HCT116 (cell line): ENCODE data around the gene PRMT3. TPM values are rescaled to one million over a fixed set of nuclear protein-coding genes. Genes with fewer than 3 reads are reported as not detected.

Experiments
- ATAC-seq: fragments of 200-7000 bp; cut with Tn5 transposase; 2 replicates; pipeline ENCODE4 v1.9.1; 2020; ENCODE audit warnings: mild to moderate bottlenecking, moderate library complexity
- BruUV-seq: library from RNA; stranded (reverse); fragments of 400-500 nt; replicated peaks from 2 replicates; lab custom pipeline; 2021; lab: Mats Ljungman, UMichigan
- CTCF ChIA-PET: fragments of 300-600 bp; sonication (Branson Sonifier 250); formaldehyde crosslinking; loops from one replicate; lab custom pipeline; 2021; ENCODE audit warnings: antibody characterized with exemption; lab: Charles Lee
- POLR2A ChIA-PET: fragments of 300-600, 350-600 bp; sonication (Branson Sonifier 250); formaldehyde crosslinking; loops from one replicate; lab custom pipeline; 2021; ENCODE audit warnings: antibody characterized with exemption; lab: Charles Lee
- RAD21 ChIA-PET, 2 experiments: fragments of 300-600 bp; sonication (Branson Sonifier 250); formaldehyde crosslinking; loops; one replicate each; lab custom pipeline; 2023; ENCODE audit warnings: low total read pairs in 2 of 2; ENCODE audit not compliant: uncharacterized antibody in 2 of 2, unreplicated experiment in 2 of 2, low non-redundant PET in 1 of 2; lab: Charles Lee
- DNase-seq: peaks from one replicate; pipeline ENCODE4 v3.0.0-alpha.2; 2010; ENCODE audit warnings: low read depth, low spot score
- H2AFZ ChIP-seq: fragments of 200-600 bp; shearing (Covaris generic), sonication (generic); 2 replicates; pipeline ENCODE4 v1.6.1; 2017; ENCODE audit warnings: low read depth, mixed run types, mixed read lengths, antibody characterized with exemption, low read length; ENCODE audit not compliant: poor library complexity, severe bottlenecking
- H3K27ac ChIP-seq: 2 replicates; pipeline ENCODE4 v1.5.1; 2012; ENCODE audit warnings: low read depth, low read length
- H3K27me3 ChIP-seq: fragments of 200-600 bp; sonication (generic); 2 replicates; pipeline ENCODE4 v1.6.1; 2016; ENCODE audit warnings: mixed run types, low read length, mixed read lengths; ENCODE audit not compliant: insufficient read depth
- H3K36me3 ChIP-seq, 2 experiments: fragments of 200-500 bp in 1 of 2; fragments of 200-600 bp in 1 of 2; sonication (Bioruptor generic) in 1 of 2; sonication (generic) in 1 of 2; 2 replicates each; pipeline versions ENCODE4 v1.5.1 to v1.6.1; 2014 to 2016; ENCODE audit warnings: low read length in 2 of 2, inconsistent platforms in 1 of 2, mixed read lengths in 1 of 2, mixed run types in 1 of 2; ENCODE audit not compliant: insufficient read depth in 2 of 2, control insufficient read depth in 1 of 2
- H3K4me1 ChIP-seq, 2 experiments: fragments of 200-600 bp in 1 of 2; sonication (generic) in 1 of 2; 2 replicates each; pipeline versions ENCODE4 v1.5.1 to v1.6.1; 2012 to 2017; ENCODE audit warnings: low read length in 2 of 2, inconsistent platforms in 1 of 2, mild to moderate bottlenecking in 1 of 2, mixed read lengths in 1 of 2, mixed run types in 1 of 2, moderate library complexity in 1 of 2; ENCODE audit not compliant: insufficient read depth in 2 of 2, control insufficient read depth in 1 of 2
- H3K4me2 ChIP-seq: fragments of 200-600 bp; sonication (generic); 2 replicates; pipeline ENCODE4 v1.6.1; 2017; ENCODE audit warnings: mixed run types, low read length, mixed read lengths
- H3K4me3 ChIP-seq, 2 experiments: fragments of 200-600 bp in 1 of 2; sonication (generic) in 1 of 2; replicated peaks in 1 of 2; 2 replicates each; pipeline ENCODE4 v1.5.1; 2011 to 2016; ENCODE audit warnings: low read length in 2 of 2, control low read depth in 1 of 2, low read depth in 1 of 2, mild to moderate bottlenecking in 1 of 2, mixed read lengths in 1 of 2, mixed run types in 1 of 2
- H3K79me2 ChIP-seq: fragments of 200-600 bp; sonication (generic); 2 replicates; pipeline ENCODE4 v1.6.1; 2017; ENCODE audit warnings: mild to moderate bottlenecking, mixed run types, low read length, moderate library complexity, mixed read lengths; ENCODE audit not compliant: insufficient read depth
- H3K9ac ChIP-seq: fragments of 200-600 bp; sonication (generic); 2 replicates; pipeline ENCODE4 v1.6.1; 2016; ENCODE audit warnings: low read length, mixed read lengths
- H3K9me2 ChIP-seq: fragments of 200-600 bp; sonication (generic), shearing (Covaris generic); 2 replicates; pipeline ENCODE4 v1.6.1; 2017; ENCODE audit warnings: mixed run types, mild to moderate bottlenecking, moderate library complexity; ENCODE audit not compliant: insufficient read depth
- H3K9me3 ChIP-seq, 2 experiments: fragments of 200-500 bp in 1 of 2; fragments of 200-600 bp in 1 of 2; sonication (Bioruptor generic) in 1 of 2; sonication (generic) in 1 of 2; 2 replicates each; pipeline ENCODE4 v1.6.1; 2014 to 2017; ENCODE audit warnings: low read length in 2 of 2, mixed read lengths in 2 of 2, inconsistent platforms in 1 of 2, low read depth in 1 of 2, mild to moderate bottlenecking in 1 of 2, mixed run types in 1 of 2, moderate library complexity in 1 of 2; ENCODE audit not compliant: control insufficient read depth in 1 of 2, insufficient read depth in 1 of 2
- H4K20me1 ChIP-seq: fragments of 200-600 bp; sonication (generic), shearing (Covaris generic); 2 replicates; pipeline ENCODE4 v1.6.1; 2017; ENCODE audit warnings: mixed run types, mild to moderate bottlenecking, moderate library complexity; ENCODE audit not compliant: insufficient read depth
- ATF3 ChIP-seq: IDR thresholded peaks from 2 replicates; pipeline ENCODE4 v1.6.1; 2012
- CBX3 ChIP-seq: IDR thresholded peaks from 2 replicates; pipeline ENCODE4 v1.6.1; 2012; ENCODE audit warnings: low read depth
- EGR1 ChIP-seq: IDR thresholded peaks from 2 replicates; pipeline ENCODE4 v1.6.1; 2012; ENCODE audit warnings: low read depth
- ELF1 ChIP-seq: IDR thresholded peaks from 2 replicates; pipeline ENCODE4 v1.6.1; 2012; ENCODE audit warnings: low read depth, borderline replicate concordance
- EZH2 ChIP-seq: fragments of 200-600 bp; sonication (generic); IDR thresholded peaks from 2 replicates; pipeline ENCODE4 v1.6.1; 2017; ENCODE audit warnings: antibody characterized with exemption, mixed run types
- FOSL1 ChIP-seq: IDR thresholded peaks from 2 replicates; pipeline ENCODE4 v1.6.1; 2012; ENCODE audit warnings: low read depth
- JUND ChIP-seq: IDR thresholded peaks from 2 replicates; pipeline ENCODE4 v1.6.1; 2012
- POLR2A ChIP-seq: IDR thresholded peaks from 2 replicates; pipeline ENCODE4 v1.7.0; 2011; ENCODE audit warnings: borderline replicate concordance; ENCODE audit not compliant: insufficient read depth, insufficient read length; ENCODE audit errors: extremely low read depth
- POLR2AphosphoS5 ChIP-seq: IDR thresholded peaks from 2 replicates; pipeline ENCODE4 v1.6.1; 2011; ENCODE audit warnings: mild to moderate bottlenecking, low read depth, low read length, moderate library complexity
- RAD21 ChIP-seq: IDR thresholded peaks from 2 replicates; pipeline ENCODE4 v1.6.1; 2012; ENCODE audit warnings: low read depth, mild to moderate bottlenecking
- REST ChIP-seq: IDR thresholded peaks from 2 replicates; pipeline ENCODE4 v1.6.1; 2012; ENCODE audit warnings: low read depth
- SP1 ChIP-seq: IDR thresholded peaks from 2 replicates; pipeline ENCODE4 v1.6.1; 2012; ENCODE audit warnings: low read depth
- SRF ChIP-seq: IDR thresholded peaks from 2 replicates; pipeline ENCODE4 v1.6.1; 2012; ENCODE audit warnings: low read depth
- TCF7L2 ChIP-seq: IDR thresholded peaks from 2 replicates; pipeline ENCODE4 v1.7.0; 2011; ENCODE audit warnings: borderline replicate concordance, inconsistent platforms; ENCODE audit not compliant: insufficient read depth, insufficient read length; ENCODE audit errors: extremely low read depth
- ZBTB33 ChIP-seq: IDR thresholded peaks from 2 replicates; pipeline ENCODE4 v1.6.1; 2011; ENCODE audit warnings: mild to moderate bottlenecking, low read length, moderate library complexity; ENCODE audit not compliant: insufficient replicate concordance; ENCODE audit errors: extremely low read depth
- ZFX ChIP-seq: fragments of 450-650 bp; IDR thresholded peaks from 2 replicates; pipeline ENCODE4 v1.6.1; 2017
- ZNF274 ChIP-seq: fragments of 200-500 bp; sonication (Bioruptor generic); IDR thresholded peaks from 2 replicates; pipeline ENCODE4 v1.6.1; 2014; ENCODE audit warnings: mild to moderate bottlenecking, low read depth, low read length, inconsistent platforms
- intact Hi-C: fragments of 100-400 bp; cut with micrococcal nuclease; formaldehyde crosslinking; loops from 2 replicates; pipeline ENCODE4 v1.10.0; 2022
- total RNA-seq: library from RNA; stranded (reverse); gene quantifications from one replicate; pipeline ENCODE4 v1.2.1, GENCODE V29; 2021; ENCODE audit not compliant: unreplicated experiment
- TF ChIP-seq, protein P1 (sequence below), 3 experiments: fragments of 200-600 bp in 1 of 3; sonication (generic) in 1 of 3; IDR thresholded peaks in 2 of 3; conservative IDR thresholded peaks in 1 of 3; 2 replicates each; pipeline ENCODE4 v1.5.1; 2012 to 2017; ENCODE audit warnings: low read depth in 2 of 3, low read length in 2 of 3, antibody characterized with exemption in 1 of 3, borderline replicate concordance in 1 of 3, control low read depth in 1 of 3, mild to moderate bottlenecking in 1 of 3, mixed read lengths in 1 of 3, mixed run types in 1 of 3, moderate library complexity in 1 of 3; ENCODE audit not compliant: insufficient read depth in 1 of 3
- TF ChIP-seq, protein P2 (sequence below): IDR thresholded peaks from 2 replicates; pipeline ENCODE4 v1.6.1; 2012

PRMT3 gene
- total RNA-seq, 1 experiment from 2014 or later, result 24.3 TPM

DNA sequence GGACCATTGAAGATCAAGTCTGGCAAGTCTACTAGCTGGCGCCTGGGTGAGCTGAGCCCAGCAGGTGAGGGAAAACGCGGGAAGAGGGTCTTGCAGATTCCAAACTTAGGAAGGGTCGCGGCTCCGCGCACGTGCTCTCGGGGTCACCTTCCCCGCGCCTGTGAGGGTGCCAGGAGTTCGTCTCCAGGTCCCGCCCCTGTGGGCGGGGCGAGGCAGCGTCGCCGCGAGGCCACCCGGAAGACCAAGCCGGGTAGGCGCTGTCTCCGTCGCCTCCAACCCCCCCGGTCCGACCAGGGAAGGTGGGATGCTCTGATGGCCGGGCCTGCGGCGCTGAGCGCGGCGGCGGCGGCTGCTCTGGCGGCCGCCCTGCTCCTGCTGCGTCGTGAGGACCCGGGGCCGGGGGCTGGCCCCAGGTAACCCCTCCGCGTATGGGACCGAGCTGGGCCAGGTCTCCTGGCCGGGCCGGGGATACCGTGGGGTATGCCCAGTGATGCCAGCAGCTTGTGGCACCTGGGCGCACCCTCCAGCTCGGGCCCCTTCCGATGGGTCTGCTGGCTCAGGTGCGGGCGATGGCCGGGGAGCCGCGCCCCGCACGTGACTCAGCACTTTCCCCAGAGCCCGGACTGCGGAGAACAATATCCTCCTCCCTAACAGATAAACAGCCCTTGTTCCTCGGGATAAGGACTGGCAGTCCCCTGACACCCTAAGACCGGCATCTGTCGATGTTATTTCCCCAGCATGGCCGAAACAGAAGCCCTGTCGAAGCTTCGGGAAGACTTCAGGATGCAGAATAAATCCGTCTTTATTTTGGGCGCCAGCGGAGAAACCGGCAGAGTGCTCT lies 23.8 kb upstream of the PRMT3 start, which contains the start of gene HTATIP2:
Gene HTATIP2, plus strand, starts transcription at position 215 of the 841 bp plus-strand sequence. Its CDS starts 524 bp downstream, at position 739.
- peak within 1 kb of the TSS; percentile 87 for H3K4me2 ChIP-seq
- CTCF ChIA-PET, result interaction anchor here (2.8 kb wide), 1 partner anchor 9 kb away, joined by 15 read pairs; no protein-coding TSS in a partner anchor
- TF ChIP-seq REST, result no peak
- TF ChIP-seq RAD21, result no peak
- TF ChIP-seq ATF3, result no peak
- TF ChIP-seq SP1, result no peak
- TF ChIP-seq ZBTB33, result no peak
- no peak for TF ChIP-seq CBX3
- TF ChIP-seq FOSL1, result no peak
- no peak for TF ChIP-seq EGR1
- peak; percentile 25 for TF ChIP-seq POLR2A
- no peak for TF ChIP-seq ZNF274
- no peak for TF ChIP-seq TCF7L2
- TF ChIP-seq, protein P1, sequence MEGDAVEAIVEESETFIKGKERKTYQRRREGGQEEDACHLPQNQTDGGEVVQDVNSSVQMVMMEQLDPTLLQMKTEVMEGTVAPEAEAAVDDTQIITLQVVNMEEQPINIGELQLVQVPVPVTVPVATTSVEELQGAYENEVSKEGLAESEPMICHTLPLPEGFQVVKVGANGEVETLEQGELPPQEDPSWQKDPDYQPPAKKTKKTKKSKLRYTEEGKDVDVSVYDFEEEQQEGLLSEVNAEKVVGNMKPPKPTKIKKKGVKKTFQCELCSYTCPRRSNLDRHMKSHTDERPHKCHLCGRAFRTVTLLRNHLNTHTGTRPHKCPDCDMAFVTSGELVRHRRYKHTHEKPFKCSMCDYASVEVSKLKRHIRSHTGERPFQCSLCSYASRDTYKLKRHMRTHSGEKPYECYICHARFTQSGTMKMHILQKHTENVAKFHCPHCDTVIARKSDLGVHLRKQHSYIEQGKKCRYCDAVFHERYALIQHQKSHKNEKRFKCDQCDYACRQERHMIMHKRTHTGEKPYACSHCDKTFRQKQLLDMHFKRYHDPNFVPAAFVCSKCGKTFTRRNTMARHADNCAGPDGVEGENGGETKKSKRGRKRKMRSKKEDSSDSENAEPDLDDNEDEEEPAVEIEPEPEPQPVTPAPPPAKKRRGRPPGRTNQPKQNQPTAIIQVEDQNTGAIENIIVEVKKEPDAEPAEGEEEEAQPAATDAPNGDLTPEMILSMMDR (IDR thresholded peaks at IDR 0.05 in 2 of 3, conservative IDR thresholded peaks at IDR 0.05 in 1 of 3; ENCODE audit: borderline replicate concordance in 1 of 3, insufficient read depth in 1 of 3, low read depth in 2 of 3, low read length in 2 of 3), result no peak
- TF ChIP-seq ELF1, result peak; percentile 42; the same call in 1 of the 2 replicates
- peak; percentile 74 for TF ChIP-seq POLR2AphosphoS5
- no peak for TF ChIP-seq EZH2
- TF ChIP-seq ZFX, result peak; percentile 48; the same call in 1 of the 2 replicates
- TF ChIP-seq, protein P2, sequence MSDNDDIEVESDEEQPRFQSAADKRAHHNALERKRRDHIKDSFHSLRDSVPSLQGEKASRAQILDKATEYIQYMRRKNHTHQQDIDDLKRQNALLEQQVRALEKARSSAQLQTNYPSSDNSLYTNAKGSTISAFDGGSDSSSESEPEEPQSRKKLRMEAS, result peak; percentile 84
- TF ChIP-seq JUND, result no peak
- no peak for TF ChIP-seq SRF

More for the DNA sequence above, 23.8 kb upstream of the PRMT3 start, which contains the start of gene HTATIP2:
- RAD21 ChIA-PET, result no interaction called here
- Histone ChIP-seq H3K9me3 (no peaks in the 10 kb centered on the region), H3K4me1 (peaks cover 26 to 58% of the 10 kb centered on the region in 2 experiments), H3K36me3 (no peaks in the 10 kb centered on the region), H3K27me3 (no peaks in the 10 kb centered on the region), H2AFZ (peak within 1 kb of the TSS; percentile 68), H3K4me3 (peak within 1 kb of the TSS; percentile 55 to 62), H3K27ac (peak within 1 kb of the TSS; percentile 95), H3K9me2 (no peaks in the 10 kb centered on the region), H3K79me2 (peaks cover 12% of the 10 kb centered on the region; the same call in 1 of the 2 replicates), H4K20me1 (no peaks in the 10 kb centered on the region), H3K9ac (peak within 1 kb of the TSS; percentile 78)
- intact Hi-C loops, result no loop called here
- no TSS peak for BruUV-seq
- ATAC-seq (peak; percentile 80), DNase-seq (no peak)
- POLR2A ChIA-PET, result interaction anchor here (0.8 kb wide), 1 partner anchor 9 kb away, joined by 3 read pairs; no protein-coding TSS in a partner anchor
